Hepatocyte (in vitro differentiated cells): Measurements from ENCODE around the gene CD302. TPM values are rescaled to one million over a fixed set of nuclear protein-coding genes. Genes with fewer than 3 reads are reported as not detected.

Experiments used
- DNase-seq: peaks from one replicate; pipeline ENCODE4 v3.0.0-alpha.2; 2016; ENCODE audit warnings: low spot score
- H2AFZ ChIP-seq: fragments of 200-600 bp; sonication (generic); 2 replicates; pipeline ENCODE4 v1.6.0; 2016; ENCODE audit warnings: antibody characterized with exemption, mild to moderate bottlenecking
- H3K27ac ChIP-seq: fragments of 200-600 bp; sonication (generic); 2 replicates; pipeline ENCODE4 v1.5.1; 2016; ENCODE audit warnings: mild to moderate bottlenecking
- H3K27me3 ChIP-seq: fragments of 200-600 bp; sonication (generic); 2 replicates; pipeline ENCODE4 v1.6.1; 2016
- H3K36me3 ChIP-seq: fragments of 200-600 bp; sonication (generic); replicated peaks from 2 replicates; pipeline ENCODE4 v1.5.1; 2016; ENCODE audit warnings: low read depth; ENCODE audit not compliant: insufficient read depth
- H3K4me1 ChIP-seq: fragments of 200-600 bp; sonication (generic); 2 replicates; pipeline ENCODE4 v1.5.1; 2016; ENCODE audit warnings: mild to moderate bottlenecking, moderate library complexity; ENCODE audit not compliant: insufficient read depth
- H3K4me2 ChIP-seq: fragments of 200-600 bp; sonication (generic); 2 replicates; pipeline ENCODE4 v1.6.0; 2016
- H3K4me3 ChIP-seq: fragments of 200-600 bp; sonication (generic); 2 replicates; pipeline ENCODE4 v1.5.1; 2016; ENCODE audit warnings: mild to moderate bottlenecking
- H3K79me2 ChIP-seq: fragments of 200-600 bp; sonication (generic); 2 replicates; pipeline ENCODE4 v1.6.0; 2017; ENCODE audit warnings: mild to moderate bottlenecking
- H3K9me2 ChIP-seq: fragments of 200-600 bp; sonication (generic); replicated peaks from 2 replicates; pipeline ENCODE4 v1.6.0; 2017; ENCODE audit warnings: mild to moderate bottlenecking; ENCODE audit not compliant: insufficient read depth
- H3K9me3 ChIP-seq: fragments of 200-600 bp; sonication (generic); 2 replicates; pipeline ENCODE4 v1.5.1; 2016; ENCODE audit warnings: low read depth, mild to moderate bottlenecking
- H4K20me1 ChIP-seq: fragments of 200-600 bp; sonication (generic); 2 replicates; pipeline ENCODE4 v1.6.0; 2016; ENCODE audit warnings: mild to moderate bottlenecking; ENCODE audit not compliant: insufficient read depth, poor library complexity, severe bottlenecking
- EZH2 ChIP-seq: fragments of 200-600 bp; sonication (generic); IDR thresholded peaks from 2 replicates; pipeline ENCODE4 v1.6.1; 2016; ENCODE audit warnings: antibody characterized with exemption, mild to moderate bottlenecking, borderline replicate concordance
- EZH2phosphoT487 ChIP-seq: fragments of 200-600 bp; sonication (generic); IDR thresholded peaks from one replicate; pipeline ENCODE4 v1.6.1; 2018; ENCODE audit warnings: antibody characterized with exemption, mild to moderate bottlenecking, low read depth, moderate library complexity; ENCODE audit not compliant: unreplicated experiment, severe bottlenecking
- WGBS: methylation state at CpG from one replicate; pipeline ENCODE4 v1.1.6; 2016; ENCODE audit warnings: low lambda C conversion rate; ENCODE audit errors: missing lambda C conversion rate; 5-methylcytosine and 5-hydroxymethylcytosine counted together
- polyA plus RNA-seq: library from polyadenylated mRNA; unstranded; fragments of >200 nt; fragmentation: Nextera tagmentation; extraction: Ambion mirVana; gene quantifications from 2 replicates; pipeline ENCODE4 v1.2.1, GENCODE V29; 2016
- total RNA-seq: library from RNA; depleted of rRNA; stranded (reverse); fragments of >200 nt; gene quantifications from 2 replicates; pipeline ENCODE4 v1.2.3, GENCODE V29; 2014
- TF ChIP-seq, protein P1 (sequence below): fragments of 200-600 bp; sonication (generic); IDR thresholded peaks from 2 replicates; pipeline ENCODE4 v1.5.1; 2016; ENCODE audit warnings: antibody characterized with exemption, mild to moderate bottlenecking; ENCODE audit not compliant: poor library complexity

Gene CD302
- total and polyA plus RNA-seq, 2 experiments from 2014 or later = 7.1 to 26.0 TPM

GRCh38 chr2:159744363-159744762 is 53.6 kb downstream of the CD302 start:
- Histone ChIP-seq H3K4me2 (no peak overlapping the region), H2AFZ (no peak overlapping the region), H3K36me3 (no peaks in the 10 kb centered on the region), H3K9me2 (no peaks in the 10 kb centered on the region), H3K9me3 (no peaks in the 10 kb centered on the region), H3K27ac (no peak overlapping the region), H3K27me3 (no peaks in the 10 kb centered on the region), H3K4me1 (no peaks in the 10 kb centered on the region), H4K20me1 (peaks cover 28% of the 10 kb centered on the region), H3K4me3 (no peak overlapping the region), H3K79me2 (peaks cover 85% of the 10 kb centered on the region)
- TF ChIP-seq, protein P1, sequence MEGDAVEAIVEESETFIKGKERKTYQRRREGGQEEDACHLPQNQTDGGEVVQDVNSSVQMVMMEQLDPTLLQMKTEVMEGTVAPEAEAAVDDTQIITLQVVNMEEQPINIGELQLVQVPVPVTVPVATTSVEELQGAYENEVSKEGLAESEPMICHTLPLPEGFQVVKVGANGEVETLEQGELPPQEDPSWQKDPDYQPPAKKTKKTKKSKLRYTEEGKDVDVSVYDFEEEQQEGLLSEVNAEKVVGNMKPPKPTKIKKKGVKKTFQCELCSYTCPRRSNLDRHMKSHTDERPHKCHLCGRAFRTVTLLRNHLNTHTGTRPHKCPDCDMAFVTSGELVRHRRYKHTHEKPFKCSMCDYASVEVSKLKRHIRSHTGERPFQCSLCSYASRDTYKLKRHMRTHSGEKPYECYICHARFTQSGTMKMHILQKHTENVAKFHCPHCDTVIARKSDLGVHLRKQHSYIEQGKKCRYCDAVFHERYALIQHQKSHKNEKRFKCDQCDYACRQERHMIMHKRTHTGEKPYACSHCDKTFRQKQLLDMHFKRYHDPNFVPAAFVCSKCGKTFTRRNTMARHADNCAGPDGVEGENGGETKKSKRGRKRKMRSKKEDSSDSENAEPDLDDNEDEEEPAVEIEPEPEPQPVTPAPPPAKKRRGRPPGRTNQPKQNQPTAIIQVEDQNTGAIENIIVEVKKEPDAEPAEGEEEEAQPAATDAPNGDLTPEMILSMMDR = no peak
- no peak for TF ChIP-seq EZH2phosphoT487
- WGBS = 73% methylated on average over 3 of the region's 3 CpGs
- DNase-seq = no peak

- Histone ChIP-seq H3K4me1 (no peaks in the 10 kb centered on the region), H3K79me2 (peaks cover 85% of the 10 kb centered on the region), H3K9me3 (no peaks in the 10 kb centered on the region), H3K36me3 (no peaks in the 10 kb centered on the region), H3K4me2 (no peak overlapping the region), H2AFZ (no peak overlapping the region), H4K20me1 (peaks cover 32% of the 10 kb centered on the region), H3K27me3 (no peaks in the 10 kb centered on the region), H3K9me2 (no peaks in the 10 kb centered on the region), H3K4me3 (no peak overlapping the region), H3K27ac (no peak overlapping the region)
- TF ChIP-seq EZH2phosphoT487 (no peak), EZH2 (no peak)
- TF ChIP-seq, protein P1 = no peak
- DNase-seq = no peak
- 97% methylated on average over 6 of the region's 6 CpGs for WGBS
These were observed 55.2 kb downstream of the CD302 start for GRCh38 chr2:159742846-159743245.

- peaks cover 99% of the 10 kb centered on the region for H3K79me2 ChIP-seq
- peaks cover 44% of the 10 kb centered on the region for H4K20me1 ChIP-seq
- H3K4me1 ChIP-seq = no peaks in the 10 kb centered on the region
- no peak for DNase-seq
- WGBS = 96% methylated on average over 15 of the region's 15 CpGs
- H2AFZ ChIP-seq = no peak overlapping the region
- no peak overlapping the region for H3K4me3 ChIP-seq
- H3K9me2 ChIP-seq = no peaks in the 10 kb centered on the region
- no peaks in the 10 kb centered on the region for H3K27me3 ChIP-seq
- H3K36me3 ChIP-seq = no peaks in the 10 kb centered on the region
- no peak overlapping the region for H3K27ac ChIP-seq
- no peak for TF ChIP-seq EZH2phosphoT487
- no peak for TF ChIP-seq EZH2
- TF ChIP-seq, protein P1 = no peak
- H3K4me2 ChIP-seq = no peak overlapping the region
- H3K9me3 ChIP-seq = no peaks in the 10 kb centered on the region
These were observed 59.3 kb downstream of the CD302 start for GRCh38 chr2:159738509-159739390.
